GM19328 (cell line): ENCODE measurements around the gene COA6.

ENCODE experiments used
- ATAC-seq: cut with Tn5 transposase; IDR thresholded peaks from one replicate; pipeline ENCODE4 v1.9.1; 2021; ENCODE audit warnings: mild to moderate bottlenecking, moderate library complexity; ENCODE audit not compliant: unreplicated experiment

The COA6 gene

DNA sequence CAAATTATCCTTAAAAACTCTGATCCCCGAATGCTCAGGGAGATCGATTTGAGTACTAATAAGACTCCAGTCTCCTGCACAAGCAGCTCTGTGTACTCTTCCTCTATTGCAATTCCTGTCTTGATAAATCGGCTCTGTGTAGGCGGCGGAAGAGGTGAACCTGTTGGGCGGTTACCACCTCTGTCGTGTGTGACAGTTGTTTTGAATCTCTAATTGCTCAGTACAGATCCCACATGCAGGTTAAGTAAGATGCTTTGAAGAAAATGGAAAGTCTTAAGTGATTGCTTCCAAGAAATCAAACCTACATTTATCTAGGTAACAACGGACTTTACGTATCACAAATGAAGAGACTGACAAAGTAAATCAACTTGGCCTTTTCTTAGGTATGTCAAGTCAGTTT lies 35.5 kb downstream of the COA6 start:
- no peak for ATAC-seq

DNA sequence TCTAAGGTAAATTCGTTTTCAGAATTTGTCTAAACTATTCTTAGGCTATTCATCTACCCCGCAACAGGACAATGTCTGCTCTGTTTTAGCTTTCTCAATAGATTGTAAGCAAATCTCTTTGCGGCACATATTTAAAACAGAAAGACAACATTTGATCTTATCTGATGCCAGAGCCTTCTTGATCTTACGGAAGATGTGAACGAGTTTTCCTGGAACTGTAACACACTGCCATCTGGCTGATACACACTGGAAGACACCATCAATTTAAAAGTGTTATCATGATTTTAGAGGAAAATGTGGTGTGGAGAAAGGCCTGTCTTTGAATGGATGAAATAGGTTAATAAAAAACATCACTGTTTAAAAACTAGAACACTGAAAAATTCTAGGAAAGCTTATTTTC lies 36.1 kb downstream of the COA6 start:
- no peak for ATAC-seq

DNA sequence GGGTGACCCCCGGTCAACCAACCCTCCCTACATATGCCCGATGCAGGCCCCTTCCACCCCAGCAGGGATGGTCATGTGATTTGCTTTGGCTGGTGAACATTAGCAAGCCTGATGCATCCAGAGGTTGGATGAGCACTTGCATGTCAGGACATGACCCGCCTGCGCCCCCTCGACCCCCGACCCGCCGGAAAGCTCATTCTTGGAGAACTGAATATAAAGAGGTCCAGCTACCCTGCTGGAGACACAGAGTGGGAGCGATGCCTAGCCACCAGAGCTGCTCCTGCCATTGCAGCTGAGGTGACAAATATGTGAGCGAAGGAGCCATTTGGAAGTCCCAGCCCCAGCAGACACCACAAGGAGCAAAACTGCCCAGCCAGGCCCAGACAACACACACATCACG lies 39.6 kb downstream of the COA6 start:
- no peak for ATAC-seq

DNA sequence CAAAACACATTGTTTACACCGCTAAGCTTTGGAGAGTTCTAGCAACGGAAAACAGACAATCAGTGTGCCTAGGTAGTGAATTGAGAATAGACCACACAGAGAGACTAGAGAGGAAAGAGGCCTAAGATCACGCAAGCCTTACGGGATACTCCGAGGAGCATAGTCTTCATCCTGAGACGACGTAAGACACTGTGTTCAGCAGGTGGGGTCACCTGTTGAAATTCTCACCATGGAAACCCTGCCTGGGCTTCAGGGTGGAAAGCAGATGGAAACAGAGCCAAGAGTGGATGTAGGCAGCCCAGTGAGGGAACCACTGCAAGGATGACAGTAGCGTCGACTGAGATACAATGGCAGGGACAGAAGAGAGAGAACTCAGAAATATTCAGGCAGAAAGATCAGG lies 40.2 kb downstream of the COA6 start:
- ATAC-seq = no peak

DNA sequence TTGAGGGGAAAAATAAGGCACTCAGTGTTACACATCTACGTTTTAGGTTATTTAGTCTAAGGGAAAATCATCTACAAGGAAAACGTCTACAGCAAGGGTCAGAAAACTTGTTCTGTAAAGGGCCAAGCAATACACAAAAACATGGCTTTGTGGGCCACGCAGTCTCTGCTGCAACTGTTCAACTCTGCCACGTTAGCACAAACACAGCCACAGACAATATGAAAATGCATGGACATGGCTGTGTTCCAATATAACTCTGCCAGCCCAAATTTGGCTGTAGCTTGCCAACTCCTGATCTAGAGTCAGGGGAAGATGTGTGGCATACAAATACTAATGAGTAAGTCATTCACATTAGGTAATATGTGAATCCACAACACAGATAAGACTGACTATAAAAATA lies 40.7 kb downstream of the COA6 start:
- ATAC-seq = no peak

DNA sequence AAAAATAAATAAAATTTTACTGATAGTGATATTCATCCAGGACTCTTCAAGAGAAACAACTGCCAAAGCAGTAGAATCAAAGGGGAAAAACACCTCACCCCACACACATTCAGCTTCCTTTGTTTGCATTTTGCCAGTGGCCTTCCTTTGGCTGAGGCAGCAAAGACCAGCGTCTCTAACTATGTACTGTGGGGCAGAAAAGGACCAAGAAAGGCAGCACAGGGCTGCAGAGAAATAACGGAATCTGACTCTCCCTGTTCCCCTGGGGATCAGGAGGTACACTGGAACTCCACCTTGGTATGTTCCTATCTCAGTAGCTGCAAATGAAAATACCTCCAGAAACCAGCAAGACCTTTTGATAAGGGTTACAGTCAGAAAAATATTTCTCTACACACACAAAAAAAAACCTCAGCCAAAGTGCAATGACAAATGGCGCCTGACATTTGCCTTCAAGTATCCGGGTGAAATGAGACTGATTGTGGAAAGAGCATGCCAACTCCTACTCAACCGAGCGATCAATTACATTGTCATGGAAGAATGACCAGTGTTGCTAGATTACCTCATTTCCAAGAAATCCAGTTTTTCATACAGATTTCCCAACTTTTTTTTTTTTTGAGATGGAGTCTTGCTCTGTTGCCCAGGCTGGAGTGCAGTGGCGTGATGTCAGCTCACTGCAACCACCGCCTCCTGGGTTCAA lies 54.8 kb downstream of the COA6 start:
- ATAC-seq = no peak

DNA sequence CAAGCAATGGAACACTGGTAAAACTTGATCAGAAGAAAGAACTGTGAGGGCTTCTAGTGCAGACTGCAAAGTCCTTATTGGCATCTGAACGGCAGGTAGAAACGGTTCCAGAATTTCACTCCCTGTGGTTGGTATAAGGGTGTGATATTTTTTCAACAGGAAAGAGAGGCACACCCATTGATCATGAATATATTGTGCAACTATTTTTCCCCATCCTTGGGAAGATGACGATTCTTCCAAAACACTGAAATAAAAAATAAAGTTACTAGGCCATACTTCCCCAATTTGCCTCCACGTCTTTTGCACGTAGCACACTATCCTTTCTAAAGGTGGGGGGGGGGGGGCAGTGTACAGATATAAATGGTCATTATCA lies 56.2 kb downstream of the COA6 start:
- no peak for ATAC-seq

DNA sequence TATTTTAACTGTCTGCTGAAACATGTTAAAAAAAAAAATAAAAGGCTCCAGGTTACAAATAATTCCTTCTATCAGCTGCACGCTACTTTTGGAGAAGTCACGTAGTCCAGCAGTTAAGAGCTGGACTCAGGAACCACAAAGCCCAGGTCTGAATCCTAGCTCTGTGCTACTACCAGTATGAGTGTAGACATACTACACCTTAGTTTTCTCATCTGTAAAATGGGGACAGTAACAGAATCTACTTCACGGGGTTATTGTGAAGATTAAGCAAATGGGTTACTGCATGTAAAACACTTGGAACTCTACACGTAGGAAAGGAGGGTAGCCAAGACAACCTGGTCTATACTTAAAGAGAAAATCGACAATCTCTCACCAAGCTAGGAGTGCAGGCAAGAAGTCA lies 57.4 kb downstream of the COA6 start:
- no peak for ATAC-seq

DNA sequence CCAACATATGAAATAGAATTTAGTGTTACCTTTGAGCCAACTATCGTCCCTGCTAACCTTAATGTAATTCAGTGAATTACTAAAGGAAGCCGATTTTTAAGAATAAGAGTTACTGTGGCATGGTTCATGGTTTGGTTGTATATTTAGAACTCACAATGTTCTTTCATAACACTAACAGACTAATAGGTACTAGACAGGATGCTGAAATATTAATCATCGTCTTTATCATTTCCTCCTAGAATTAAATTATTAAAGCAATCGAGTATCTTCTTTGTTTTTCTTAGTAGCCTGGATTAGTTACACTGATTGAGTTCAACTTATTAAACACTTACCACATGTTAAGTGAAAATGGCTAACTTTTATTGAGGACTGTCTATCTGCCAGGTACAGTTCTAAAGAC lies 58.0 kb downstream of the COA6 start:
- ATAC-seq = no peak

DNA sequence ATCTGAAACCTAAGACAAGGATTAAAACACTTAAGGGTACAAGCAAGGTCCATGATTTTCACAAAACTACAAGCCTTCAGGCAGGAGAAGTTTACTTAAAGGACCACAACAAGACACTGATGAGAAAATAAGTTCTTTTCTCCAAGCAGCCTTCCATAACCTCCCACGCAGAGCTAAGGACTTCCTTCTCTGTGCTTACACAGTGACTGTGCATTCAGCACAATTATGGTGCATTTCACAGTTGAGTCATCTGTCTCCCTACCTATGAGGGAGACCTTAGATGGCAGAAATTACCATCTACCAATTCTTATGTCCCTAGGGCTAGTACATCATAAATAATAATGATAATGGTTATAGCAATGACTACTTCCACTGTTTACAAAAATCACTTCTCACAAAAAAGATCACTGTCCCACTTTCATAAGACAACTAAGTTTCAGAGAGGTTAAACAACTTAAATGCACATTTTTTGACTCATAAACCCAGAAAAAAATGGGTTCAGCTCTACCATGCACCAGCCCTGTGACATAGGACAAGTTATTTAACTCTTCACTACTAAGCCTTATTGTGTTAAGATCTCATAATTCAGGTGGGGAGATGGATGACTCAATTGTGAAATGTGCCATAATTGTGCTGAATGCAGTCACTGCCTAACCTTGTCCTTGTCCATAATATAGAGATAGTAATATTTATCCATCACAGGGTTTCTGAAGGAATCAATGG lies 60.5 kb downstream of the COA6 start:
- ATAC-seq = peak; percentile 57
